ENCODE results near the gene EDA.

DNA sequence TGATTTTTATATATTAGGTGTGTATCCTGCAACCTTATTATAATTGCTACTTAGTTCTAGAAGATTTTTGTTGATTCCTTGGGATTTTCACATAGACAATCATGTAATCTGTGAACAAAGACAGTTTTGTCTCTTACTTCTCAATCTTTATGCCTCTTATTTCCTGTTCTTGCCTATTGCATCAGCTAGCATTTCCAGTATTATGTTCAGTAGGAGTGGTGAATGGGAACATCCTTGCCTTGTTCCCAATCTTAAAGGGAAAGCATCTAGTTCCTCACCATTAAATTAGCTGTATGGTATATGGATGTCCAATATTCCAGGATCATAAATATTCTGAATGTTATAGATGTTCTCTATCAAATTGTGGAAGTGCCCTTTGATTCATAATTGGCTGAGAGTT is 392.0 kb downstream of the EDA start:
- TF ChIP-seq SIN3A (IDR thresholded peaks at IDR 0.05; ENCODE audit: borderline replicate concordance, insufficient read depth, low read length), result no peak
- TF ChIP-seq TAF1 (IDR thresholded peaks at IDR 0.05; ENCODE audit: borderline replicate concordance, insufficient read depth, low read length), result no peak
- TF ChIP-seq REST (IDR thresholded peaks at IDR 0.05; ENCODE audit: insufficient read depth in 1 of 2, low read depth in 2 of 2, low read length in 2 of 2), result no peak
- no peak for TF ChIP-seq POLR2AphosphoS5 (IDR thresholded peaks at IDR 0.05; ENCODE audit: low read depth, low read length)
- no peak for TF ChIP-seq FOXP2 (optimal IDR thresholded peaks at IDR 0.05; ENCODE audit: borderline replicate concordance, extremely low read depth, extremely low read length, insufficient read depth)
